SK-N-MC (cell line): ENCODE measurements around the gene SIRT1.

Experiments
- EZH2 ChIP-seq: fragments of 200-600 bp; sonication (generic); IDR thresholded peaks from one replicate; pipeline ENCODE4 v1.6.1; 2017; ENCODE audit warnings: antibody characterized with exemption
- FOXP2 ChIP-seq: optimal IDR thresholded peaks from 2 replicates; pipeline ENCODE3; 2011; ENCODE audit warnings: mild to moderate bottlenecking, moderate library complexity; ENCODE audit not compliant: insufficient read depth; ENCODE audit errors: extremely low read length, control extremely low read depth
- POLR2AphosphoS5 ChIP-seq: IDR thresholded peaks from 2 replicates; pipeline ENCODE4 v1.6.1; 2012; ENCODE audit warnings: mild to moderate bottlenecking, low read depth, low read length, borderline replicate concordance

DNA sequence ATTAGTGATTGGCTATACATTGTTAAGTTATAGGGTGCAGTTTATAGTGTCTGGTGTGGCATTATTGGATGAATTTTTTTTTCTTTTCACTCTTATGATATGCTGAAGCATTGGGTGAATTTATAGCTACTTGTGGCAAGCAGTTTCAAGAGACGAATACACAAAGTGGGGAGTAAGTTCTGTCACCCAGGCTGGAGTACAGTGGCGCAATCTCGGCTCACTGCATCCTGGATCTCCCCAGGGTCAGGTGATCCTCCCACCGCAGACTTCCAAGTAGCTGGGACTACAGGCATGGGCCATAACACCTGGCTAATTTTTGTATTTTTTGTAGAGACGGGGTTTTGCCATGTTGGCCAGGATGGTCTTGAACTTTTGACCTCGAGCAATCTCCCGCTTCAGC is 6.3 kb upstream of the SIRT1 start:
- TF ChIP-seq EZH2 = no peak
- TF ChIP-seq POLR2AphosphoS5 = no peak
- no peak for TF ChIP-seq FOXP2
